Adrenal gland (tissue), 5 donors: ENCODE measurements around the gene SNX25.
"Not testable (repeated sequence)": the region's sequence is repeated elsewhere in the genome, so short reads cannot be mapped to it uniquely, and the experiment has no call there.

ENCODE experiments used
- POLR2A ChIP-seq, 2 donors: fragments of 450-650 bp; IDR thresholded peaks; one replicate each; pipeline ENCODE4 v1.6.1; 2017; ENCODE audit warnings: antibody characterized with exemption in 2 of 2, mild to moderate bottlenecking in 2 of 2, moderate library complexity in 1 of 2
- TF ChIP-seq, protein P1 (sequence below), 6 experiments: fragments of 450-650 bp in 4 of 6; fragments of 200-600 bp in 2 of 6; sonication (generic) in 1 of 6; IDR thresholded peaks; 1 replicate in 5 of 6; 2 replicates in 1 of 6; pipeline versions ENCODE4 v1.5.1 to v1.8.0; 2016 to 2021; ENCODE audit warnings: antibody characterized with exemption in 6 of 6, mild to moderate bottlenecking in 2 of 6, moderate library complexity in 1 of 6
- donor health status: DM: no; HTN: no; CAD: no.

DNA sequence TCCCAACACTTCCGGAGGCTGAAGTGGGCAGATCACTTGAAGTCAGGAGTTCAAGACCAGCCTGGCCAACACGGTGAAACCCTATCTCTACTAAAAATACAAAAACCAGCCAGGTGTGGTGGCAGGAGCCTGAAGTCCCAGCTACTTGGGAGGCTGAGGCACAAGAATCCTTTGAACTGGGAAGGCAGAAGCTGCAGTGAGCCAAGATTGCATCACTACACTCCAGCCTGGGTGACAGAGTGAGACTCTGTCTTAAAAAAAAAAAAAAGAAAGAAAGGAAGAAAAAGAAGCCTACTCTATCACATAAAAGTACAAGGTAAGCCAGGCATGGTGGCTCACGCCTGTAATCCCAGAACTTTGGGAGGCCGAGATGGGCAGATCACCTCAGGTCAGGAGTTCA is 11.2 kb upstream of the SNX25 start:
- not testable (repeated sequence) for TF ChIP-seq POLR2A (IDR thresholded peaks at IDR 0.05)
- TF ChIP-seq, protein P1, sequence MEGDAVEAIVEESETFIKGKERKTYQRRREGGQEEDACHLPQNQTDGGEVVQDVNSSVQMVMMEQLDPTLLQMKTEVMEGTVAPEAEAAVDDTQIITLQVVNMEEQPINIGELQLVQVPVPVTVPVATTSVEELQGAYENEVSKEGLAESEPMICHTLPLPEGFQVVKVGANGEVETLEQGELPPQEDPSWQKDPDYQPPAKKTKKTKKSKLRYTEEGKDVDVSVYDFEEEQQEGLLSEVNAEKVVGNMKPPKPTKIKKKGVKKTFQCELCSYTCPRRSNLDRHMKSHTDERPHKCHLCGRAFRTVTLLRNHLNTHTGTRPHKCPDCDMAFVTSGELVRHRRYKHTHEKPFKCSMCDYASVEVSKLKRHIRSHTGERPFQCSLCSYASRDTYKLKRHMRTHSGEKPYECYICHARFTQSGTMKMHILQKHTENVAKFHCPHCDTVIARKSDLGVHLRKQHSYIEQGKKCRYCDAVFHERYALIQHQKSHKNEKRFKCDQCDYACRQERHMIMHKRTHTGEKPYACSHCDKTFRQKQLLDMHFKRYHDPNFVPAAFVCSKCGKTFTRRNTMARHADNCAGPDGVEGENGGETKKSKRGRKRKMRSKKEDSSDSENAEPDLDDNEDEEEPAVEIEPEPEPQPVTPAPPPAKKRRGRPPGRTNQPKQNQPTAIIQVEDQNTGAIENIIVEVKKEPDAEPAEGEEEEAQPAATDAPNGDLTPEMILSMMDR (IDR thresholded peaks at IDR 0.05), result not testable (repeated sequence)
